NCI-H226 (cell line): ENCODE data around the gene SMYD3.

Source experiments
- DNase-seq: peaks from one replicate; pipeline ENCODE4 v3.0.0-alpha.2; 2015

Gene SMYD3

GRCh38 chr1:246164764-246165163 is 342.3 kb downstream of the SMYD3 start:
- DNase-seq, result no peak

GRCh38 chr1:246162560-246162959 is 344.5 kb downstream of the SMYD3 start:
- DNase-seq, result no peak

DNA sequence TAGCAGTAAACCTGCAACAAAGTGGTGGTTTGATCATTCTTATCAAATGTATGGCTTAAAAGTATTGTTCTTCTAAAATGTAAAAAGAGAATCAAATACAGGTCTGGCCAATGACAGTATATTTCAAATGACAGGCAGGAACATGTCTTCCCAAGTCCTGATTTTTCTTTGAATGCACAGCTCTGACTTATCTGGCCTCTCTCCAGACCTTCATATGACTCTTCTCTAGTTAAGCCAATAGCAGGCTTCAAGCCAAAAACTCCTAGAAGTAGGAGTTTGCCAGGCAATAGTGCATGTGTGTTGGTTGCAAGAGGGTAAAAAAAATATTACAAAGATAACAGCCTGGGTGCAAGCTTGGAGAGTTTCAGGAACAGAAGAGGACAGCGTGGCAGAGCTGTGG is 345.5 kb downstream of the SMYD3 start:
- peak; percentile 74 for DNase-seq

- DNase-seq, result no peak
These were observed 346.2 kb downstream of the SMYD3 start for GRCh38 chr1:246160905-246161304.

DNA sequence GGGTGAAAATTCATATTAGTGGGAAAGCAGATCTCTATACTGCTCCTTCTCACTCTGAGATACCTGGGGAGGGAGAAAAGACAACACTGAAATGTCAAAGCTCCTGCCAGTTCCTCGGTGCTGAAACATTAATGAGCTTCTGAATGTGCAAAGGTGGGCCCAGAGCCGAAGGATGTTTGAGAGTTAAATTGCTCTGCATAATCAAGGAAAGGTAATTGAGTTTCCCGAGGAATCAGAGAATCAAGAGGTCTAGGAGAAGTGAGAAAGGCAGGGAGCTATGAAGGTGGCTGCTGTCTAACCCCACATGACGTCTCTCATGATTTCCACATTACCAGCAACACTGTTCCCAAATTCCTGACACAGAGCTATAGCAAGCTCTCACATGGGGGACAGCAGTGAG is 346.7 kb downstream of the SMYD3 start:
- no peak for DNase-seq

- no peak for DNase-seq
These were observed 347.5 kb downstream of the SMYD3 start for GRCh38 chr1:246159279-246160227.

DNA sequence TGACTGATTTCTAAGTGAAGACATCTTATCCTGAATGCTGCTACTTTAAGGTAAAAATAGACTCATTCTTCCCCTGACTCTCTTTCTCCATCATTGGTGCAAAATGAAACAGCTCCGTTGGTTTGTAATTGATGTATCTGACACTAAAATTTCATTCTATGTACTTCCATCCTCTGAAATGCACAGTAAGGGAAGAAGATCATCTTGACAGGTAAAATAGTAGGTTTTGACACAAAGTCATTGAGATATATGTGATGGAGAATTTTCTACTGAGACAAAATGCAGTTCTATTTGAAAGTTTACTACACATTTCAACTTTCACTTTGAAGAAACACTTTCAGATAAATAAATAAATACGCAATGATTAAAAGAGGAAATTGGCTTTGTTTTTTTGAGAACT is 348.9 kb downstream of the SMYD3 start:
- DNase-seq, result no peak

GRCh38 chr1:246157516-246157915 is 349.6 kb downstream of the SMYD3 start:
- DNase-seq, result no peak

DNA sequence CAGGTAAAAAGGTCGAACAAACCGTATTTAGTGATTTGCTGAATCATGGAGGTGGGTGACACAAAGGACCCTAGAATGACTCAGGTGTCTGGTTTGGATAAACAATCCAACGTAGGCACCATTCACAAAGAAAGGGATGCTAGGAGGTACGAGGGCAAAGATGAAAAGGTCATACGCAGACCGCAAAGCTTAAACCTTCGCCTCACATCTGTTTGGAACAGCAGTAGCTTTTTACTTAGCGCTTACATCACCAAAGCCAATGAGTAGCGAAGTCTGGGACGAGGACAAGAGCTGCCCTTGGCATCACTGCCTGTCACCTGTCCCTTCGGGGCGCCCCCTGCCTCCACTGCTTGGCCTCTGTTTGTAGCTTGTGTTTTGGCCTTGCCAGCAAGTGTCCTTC is 350.2 kb downstream of the SMYD3 start:
- DNase-seq, result no peak

DNA sequence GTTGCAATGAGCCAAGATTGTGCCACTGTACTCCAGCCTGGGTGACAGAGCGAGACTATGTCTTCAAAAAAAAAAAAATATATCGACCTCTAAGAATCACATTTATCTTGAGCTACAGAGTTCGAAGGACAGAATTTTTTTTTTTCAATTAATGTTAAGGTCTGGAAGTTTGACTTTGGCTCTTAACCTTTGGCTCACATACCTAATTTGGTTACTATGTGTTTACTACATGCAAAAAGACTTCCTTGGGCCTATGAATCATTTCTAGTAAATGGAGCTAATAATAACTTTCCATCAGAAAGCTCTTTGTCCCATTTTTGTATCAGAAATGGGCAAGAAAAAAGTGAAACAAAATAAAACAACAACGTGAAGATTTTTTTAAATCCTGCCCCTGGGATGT is 351.2 kb downstream of the SMYD3 start:
- DNase-seq, result no peak

DNA sequence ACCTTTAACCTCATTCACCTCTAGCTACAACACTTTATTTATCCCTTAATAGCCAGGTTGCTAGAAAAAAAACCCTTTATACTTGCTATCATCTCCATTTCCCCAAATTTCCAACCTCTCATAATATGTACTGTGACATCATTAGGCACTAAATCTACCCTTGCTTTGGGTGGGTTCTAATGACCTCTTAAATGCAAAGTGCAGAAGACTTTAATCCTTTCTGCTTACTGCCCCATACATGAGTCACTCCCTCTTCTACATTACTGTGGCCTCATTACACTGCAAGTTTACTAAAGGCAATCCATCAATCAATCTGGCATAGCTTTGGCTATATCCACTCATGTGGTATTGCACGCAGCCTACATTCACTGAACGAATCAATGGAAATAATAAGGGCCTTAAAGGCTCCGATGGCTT is 353.3 kb downstream of the SMYD3 start:
- DNase-seq, result peak; percentile 22

DNA sequence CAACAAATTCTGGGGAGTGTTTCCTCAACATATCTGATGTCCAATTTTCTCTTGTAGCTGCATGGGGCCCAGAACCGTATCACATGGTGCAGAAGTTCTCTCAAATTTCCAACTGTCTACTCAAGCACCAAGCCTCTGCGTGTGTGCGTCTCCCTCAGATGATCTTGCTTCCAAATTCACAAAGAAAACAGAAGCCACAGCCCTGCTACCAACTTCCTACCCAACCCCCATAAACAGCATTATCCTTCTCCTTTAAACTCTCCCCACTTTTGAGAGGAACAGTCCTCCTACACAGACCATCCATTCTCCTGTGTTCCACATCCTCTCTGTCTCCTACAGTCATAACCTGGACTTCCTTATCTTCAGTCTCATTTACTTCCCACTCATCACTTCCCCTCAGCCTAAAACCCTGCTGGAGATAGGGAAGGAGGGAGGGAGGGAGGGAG is 354.1 kb downstream of the SMYD3 start:
- peak; percentile 60 for DNase-seq

DNA sequence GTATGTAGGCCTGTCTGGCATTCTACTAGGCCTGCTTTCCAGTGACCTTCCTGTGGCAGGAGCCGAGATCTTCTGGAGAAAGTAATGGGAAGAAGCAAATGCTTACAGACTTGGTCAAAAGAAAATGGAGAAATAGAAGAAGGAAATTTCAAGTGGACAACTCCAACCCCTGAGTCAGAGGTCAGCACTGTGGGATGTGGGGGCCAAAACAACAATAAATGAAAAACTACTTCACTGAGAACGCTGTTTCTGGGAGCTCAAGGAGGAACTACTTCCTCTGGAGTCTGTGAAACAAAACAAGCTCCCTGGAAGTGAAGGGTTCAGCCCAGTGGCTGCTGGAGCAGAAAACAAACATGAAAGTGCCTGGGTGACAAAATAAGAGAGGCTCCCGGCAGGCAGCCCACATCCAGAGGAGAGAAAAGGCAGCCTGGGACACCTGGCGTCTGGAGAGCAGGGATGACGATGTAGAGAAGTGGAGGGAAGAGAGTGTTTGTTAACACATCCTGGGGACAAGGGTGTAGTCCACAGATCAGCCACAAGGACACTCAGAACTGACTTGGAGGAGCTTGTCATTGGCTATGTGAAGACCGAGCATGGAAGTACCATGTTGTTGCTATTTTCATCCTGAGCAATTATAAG is 355.2 kb downstream of the SMYD3 start:
- DNase-seq, result no peak

DNA sequence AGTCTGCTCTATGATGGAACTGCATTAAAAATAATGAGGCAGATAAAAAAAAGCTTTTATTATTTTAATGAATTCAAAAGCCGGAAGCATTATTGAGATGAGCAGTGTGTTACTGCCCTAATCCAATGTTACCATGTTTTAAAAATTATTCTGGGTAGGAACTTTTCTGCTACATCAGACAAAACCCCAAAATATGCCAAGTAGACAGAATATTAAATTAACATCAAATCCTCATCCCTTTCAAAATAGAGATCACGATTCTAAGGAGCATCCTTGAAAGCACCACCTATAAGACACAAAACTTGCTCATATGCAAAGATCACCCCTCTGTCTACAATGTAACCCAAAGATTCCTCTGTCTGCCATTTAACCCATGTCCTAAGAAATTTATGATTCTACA is 357.5 kb downstream of the SMYD3 start:
- no peak for DNase-seq

DNA sequence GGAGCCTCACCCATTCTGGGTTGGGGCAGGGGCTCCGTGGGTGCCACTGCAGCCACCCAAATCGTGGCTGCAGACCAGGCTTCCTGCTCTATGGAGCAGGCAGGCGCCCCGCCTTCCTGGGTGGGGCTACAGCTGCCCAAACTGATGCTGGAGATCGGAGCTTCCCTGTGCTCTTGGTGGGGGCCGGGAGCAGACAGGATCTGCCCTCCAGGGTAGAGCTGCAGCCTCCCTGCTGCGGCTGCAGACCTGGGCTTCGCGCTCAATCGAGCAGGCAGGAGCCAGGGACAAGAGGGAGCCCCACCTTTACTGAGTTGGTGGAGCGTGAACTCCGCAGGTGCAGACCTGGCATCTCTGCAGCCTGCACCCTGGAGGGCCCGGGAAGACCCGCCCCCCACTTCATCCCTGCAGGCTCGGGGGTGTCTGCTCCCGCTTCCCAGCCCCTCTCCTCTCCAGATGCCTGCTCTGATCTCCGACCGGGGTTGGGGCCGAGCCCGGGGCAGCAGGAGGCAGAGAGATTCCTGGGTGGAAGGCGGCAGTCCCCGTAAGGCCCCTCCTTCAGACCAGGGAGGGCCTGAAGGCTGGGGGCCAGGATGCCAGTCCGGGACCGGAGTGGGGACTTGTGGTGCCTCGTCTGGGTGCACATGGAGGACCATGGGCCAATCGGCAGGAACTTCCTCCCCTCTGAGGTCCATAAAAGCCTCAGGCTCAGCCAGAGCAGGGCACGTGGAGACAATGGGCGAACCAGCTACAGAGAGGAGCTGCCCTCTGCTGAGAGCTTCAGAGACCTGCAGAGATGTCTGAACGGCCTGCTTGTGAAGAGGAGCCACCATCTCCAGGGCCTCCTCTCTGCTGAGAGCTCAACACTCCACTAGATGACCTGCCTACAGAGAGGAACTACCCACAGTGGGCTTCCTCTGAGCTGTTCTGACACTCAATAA is 359.3 kb downstream of the SMYD3 start:
- no peak for DNase-seq

DNA sequence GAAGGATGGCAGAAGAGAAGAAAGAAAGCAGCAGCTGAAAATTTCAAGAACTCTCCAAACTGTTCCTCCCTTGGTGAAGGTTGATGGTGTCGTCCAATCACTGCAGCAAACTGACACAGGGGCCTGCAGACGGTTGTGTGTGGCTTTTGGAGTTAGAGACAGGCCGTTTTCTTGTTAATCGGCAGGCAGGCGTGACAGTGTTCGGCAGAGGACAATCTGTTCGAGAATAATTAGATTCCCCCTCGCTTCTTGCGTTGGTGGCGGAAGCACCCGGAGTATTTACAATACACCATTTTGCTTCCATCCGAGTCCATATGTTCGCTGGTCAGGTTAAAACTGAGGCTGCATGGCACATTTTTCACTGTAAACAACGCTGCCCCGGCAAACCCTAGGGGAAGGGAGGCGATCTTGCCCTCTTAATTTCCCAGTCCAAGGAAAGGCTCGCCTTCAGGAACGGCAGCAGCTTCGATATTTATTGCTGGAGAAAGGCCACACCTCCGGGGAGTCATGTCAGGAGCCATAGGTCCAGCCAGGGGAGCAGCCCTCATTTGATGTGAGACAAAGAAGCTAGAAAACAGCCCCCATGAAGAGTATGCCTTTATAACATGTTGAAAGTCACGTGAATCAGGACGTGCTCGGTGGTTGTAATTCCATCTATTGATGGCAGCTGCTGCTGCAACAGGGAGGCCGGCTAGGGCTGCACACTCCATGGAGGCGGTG is 360.1 kb downstream of the SMYD3 start:
- DNase-seq, result no peak

DNA sequence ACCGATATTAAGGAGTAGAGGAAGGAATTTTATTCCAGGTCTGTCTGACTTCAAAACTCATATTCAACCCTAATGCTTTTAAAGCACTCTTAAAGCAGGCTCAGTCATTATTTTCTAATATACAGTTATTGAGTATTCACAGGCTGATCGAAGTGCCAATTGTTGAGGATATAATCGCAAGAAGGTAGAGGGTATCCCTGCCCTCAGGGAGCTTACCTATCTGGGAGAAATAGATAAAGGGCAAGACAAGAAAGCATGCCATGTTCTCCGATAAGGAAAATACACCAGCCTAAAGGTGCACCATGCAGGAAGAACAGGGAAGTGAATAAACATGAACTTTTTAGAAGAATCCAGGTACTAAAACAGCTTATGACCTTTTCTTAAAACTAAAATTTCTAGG is 361.2 kb downstream of the SMYD3 start:
- DNase-seq, result no peak

DNA sequence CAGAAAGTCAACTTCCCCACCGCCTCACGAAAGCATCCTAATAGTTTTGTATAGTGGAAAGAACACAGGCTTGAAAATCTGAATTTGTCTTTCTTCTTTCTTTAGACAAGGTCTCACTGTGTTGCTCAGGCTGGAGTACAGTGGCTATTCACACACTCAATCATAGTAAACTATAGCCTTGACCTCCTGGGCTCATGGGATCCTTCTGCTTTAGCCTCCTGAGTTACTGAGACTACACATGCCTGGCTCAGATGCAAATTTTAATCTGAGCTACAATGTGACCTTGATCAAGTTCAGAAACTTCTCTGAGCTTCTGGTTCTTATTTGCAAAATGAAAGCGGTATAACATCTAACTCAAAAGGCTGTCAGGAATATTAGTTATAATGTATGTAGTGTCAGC is 362.1 kb downstream of the SMYD3 start:
- no peak for DNase-seq

DNA sequence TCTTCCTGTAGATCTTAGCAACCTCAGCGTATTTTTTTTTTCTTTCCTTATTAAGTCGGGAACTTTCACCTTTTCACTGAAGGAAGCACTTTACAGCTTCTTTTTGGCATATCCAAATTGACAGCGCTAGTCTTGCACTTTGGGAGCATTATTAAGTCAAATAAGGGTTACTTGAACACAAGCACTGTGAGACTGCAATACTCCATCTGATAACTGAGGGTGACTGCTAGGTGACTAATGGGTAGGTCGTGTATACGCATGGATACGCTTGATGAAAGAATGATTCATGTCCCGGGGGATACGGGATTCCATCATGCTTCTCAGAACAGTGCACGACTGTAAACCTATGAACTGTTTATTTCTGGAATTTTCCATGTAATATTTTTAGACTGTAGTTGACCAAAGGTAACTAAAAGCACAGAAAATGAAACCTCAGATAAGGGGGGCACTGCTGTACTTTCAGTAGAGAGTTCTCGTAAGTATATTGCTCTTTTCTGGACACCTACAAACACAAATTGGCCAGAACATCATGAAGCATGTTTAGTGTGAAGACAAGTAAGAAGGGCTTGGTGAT is 364.7 kb downstream of the SMYD3 start:
- peak; percentile 87 for DNase-seq

DNA sequence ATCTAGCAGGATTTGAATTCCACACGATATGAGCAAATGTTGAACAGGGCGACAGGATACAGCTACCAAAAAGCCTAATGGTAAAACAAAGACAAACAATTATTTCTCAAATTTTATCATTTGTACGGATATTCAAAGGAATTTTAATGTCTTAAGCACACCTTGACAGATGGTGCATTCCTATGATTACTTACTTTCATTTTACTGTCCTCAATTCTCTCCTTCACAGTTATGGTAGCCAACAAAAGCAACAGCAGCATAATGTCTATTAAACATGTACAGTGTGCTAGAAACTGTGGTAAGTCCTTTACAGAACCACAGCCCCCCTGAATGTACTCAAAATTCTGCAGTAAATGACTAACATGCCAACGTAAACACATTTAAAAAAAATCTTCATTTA is 365.8 kb downstream of the SMYD3 start:
- no peak for DNase-seq

GRCh38 chr1:246139745-246140182 is 367.3 kb downstream of the SMYD3 start:
- peak; percentile 83 for DNase-seq

GRCh38 chr1:246138781-246139180 is 368.3 kb downstream of the SMYD3 start:
- DNase-seq, result no peak
